NB4 (cell line): Measurements from ENCODE around the gene PAK2.
"Not testable (repeated sequence)": the region's sequence is repeated elsewhere in the genome, so short reads cannot be mapped to it uniquely, and the experiment has no call there.

ENCODE experiments used
- DNase-seq: peaks from one replicate; pipeline ENCODE4 v3.0.0; 2010; ENCODE audit warnings: low read depth
- H3K4me3 ChIP-seq: one replicate; pipeline ENCODE4 v1.5.1; 2011; ENCODE audit warnings: mild to moderate bottlenecking, low read depth, low read length, moderate library complexity
- CTCF ChIP-seq: IDR thresholded peaks from one replicate; pipeline ENCODE4 v1.5.1; 2012; ENCODE audit warnings: low read depth, low read length
- MYC ChIP-seq: IDR thresholded peaks from 2 replicates; pipeline ENCODE4 v1.6.1; 2011; ENCODE audit warnings: low read depth, low read length
- POLR2A ChIP-seq: IDR thresholded peaks from 2 replicates; pipeline ENCODE4 v1.6.1; 2011; ENCODE audit warnings: mild to moderate bottlenecking; ENCODE audit not compliant: insufficient read length; ENCODE audit errors: extremely low read depth
- TF ChIP-seq, protein P1 (sequence below): IDR thresholded peaks from 2 replicates; pipeline ENCODE4 v1.6.1; 2011; ENCODE audit warnings: low read depth, low read length

The PAK2 gene

DNA sequence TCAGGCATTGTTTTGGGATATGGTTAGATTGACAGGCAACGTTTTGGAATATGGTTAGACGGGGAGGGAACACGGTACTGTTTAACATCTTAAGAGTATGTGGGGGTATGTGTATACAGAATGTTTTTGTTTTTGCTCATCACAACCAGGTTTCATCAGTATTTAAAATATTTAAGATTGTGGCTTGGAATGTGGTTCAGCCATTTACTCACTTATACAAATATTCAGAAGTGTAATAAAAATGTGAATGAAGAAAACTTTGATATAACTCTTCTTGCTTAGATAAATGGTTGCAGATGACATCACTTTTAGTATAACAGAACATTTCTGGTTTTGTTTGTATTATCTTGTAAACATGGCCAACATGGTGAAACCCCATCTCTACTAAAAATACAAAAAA, 3.9 kb upstream of the PAK2 start:
- DNase-seq: no peak
- TF ChIP-seq, protein P1, sequence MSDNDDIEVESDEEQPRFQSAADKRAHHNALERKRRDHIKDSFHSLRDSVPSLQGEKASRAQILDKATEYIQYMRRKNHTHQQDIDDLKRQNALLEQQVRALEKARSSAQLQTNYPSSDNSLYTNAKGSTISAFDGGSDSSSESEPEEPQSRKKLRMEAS: no peak
- no peak overlapping the region for H3K4me3 ChIP-seq

DNA sequence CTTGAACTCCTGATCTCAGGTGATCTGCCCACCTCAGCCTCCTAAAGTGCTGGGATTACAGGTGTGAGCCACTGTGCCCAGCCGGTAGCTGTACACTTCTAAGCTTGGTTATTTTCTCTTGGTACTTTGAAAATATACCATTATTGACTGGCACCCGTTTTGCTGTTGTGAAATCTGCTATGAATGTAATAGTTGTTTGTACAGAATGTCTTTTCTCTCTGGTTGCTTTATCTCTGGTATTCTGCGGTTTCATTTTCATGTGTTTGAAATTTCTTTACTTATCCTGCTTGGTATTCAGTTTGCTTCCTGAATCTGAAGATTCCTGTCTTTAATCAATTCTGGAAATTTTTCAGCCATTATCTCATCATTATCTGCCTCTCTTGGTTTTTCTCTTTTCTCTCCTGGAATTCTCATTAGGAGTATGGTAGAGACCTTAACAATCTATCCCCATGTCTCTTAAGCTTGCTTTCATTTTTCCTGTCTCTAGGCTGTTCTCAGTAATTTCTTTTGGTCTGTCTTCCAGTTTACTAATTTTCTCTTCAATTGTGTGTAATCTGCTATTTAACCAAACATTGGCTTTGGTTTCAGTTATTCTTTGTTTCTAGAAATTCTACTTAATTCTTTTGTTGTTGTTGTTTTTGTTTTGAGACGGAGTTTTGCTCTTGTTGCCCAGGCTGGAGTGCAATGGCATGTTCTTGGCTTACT, 2.8 kb upstream of the PAK2 start:
- H3K4me3 ChIP-seq: no peak overlapping the region
- no peak for DNase-seq
- TF ChIP-seq CTCF (no peak), POLR2A (no peak), MYC (no peak)
- TF ChIP-seq, protein P1: no peak

DNA sequence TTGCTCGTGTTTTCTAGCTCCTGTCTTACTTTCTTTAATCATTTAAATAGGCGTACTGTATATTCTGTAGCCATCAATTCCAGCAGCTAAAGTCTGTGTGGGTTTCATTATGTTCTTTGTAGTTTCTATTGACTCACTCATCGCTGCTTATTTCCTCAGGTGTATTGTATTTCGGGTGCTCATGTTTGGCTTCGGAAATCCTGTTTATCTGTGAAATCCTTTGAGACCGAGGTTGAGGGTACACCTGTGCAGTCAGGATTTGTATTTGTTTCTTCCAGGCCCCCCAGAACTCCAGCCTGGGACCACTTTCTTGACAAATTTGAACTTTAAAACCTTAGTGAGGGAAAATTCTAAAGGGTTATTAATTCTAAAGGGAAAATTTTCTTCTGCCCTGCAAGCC, 2.0 kb upstream of the PAK2 start:
- DNase-seq: no peak
- no peak for TF ChIP-seq POLR2A
- TF ChIP-seq CTCF: no peak
- TF ChIP-seq, protein P1: no peak
- TF ChIP-seq MYC: no peak
- no peak overlapping the region for H3K4me3 ChIP-seq

GRCh38 chr3:196740481-196741248, 1.0 kb downstream of the PAK2 start:
- peak overlapping the region; percentile 81 for H3K4me3 ChIP-seq
- TF ChIP-seq, protein P1: no peak
- TF ChIP-seq CTCF (no peak), MYC (no peak), POLR2A (no peak)
- peak; percentile 51 for DNase-seq

- peak overlapping the region; percentile 81 for H3K4me3 ChIP-seq
- no peak for DNase-seq
Observed at GRCh38 chr3:196741249-196741889, 1.7 kb downstream of the PAK2 start.

DNA sequence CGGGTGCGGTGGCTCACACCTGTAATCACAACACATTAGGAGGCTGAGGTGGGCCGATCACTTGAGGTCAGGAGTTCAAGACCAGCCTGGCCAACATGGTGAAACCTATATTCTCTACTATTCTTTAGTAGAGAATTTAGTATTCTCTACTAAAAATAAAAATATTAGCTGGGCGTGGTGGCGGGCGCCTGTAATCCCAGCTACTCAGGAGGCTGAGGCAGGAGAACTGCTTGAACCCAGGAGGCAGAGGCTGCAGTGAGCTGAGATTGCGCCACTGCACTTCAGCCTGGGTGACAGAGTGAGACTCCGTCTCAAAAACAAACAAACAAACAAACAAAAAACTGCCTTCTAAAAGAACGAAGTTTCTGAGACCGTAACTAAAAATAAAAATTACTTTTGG, 3.9 kb downstream of the PAK2 start:
- not testable (repeated sequence) for DNase-seq
- H3K4me3 ChIP-seq: peak overlapping the region; percentile 32

More at GRCh38 chr3:196741249-196741889, 1.7 kb downstream of the PAK2 start:
- TF ChIP-seq, protein P1: no peak
- TF ChIP-seq POLR2A (no peak), CTCF (no peak), MYC (no peak)
